HEK293 (cell line): ENCODE measurements around the gene EBP.

Experiments
- CTCF ChIP-seq: fragments of 450-650 bp; formaldehyde crosslinking; IDR thresholded peaks from 2 replicates; pipeline ENCODE4 v1.5.1; 2016; ENCODE audit warnings: missing biosample characterization, missing genetic modification characterization
- PBX3 ChIP-seq: sonication (generic); formaldehyde crosslinking; IDR thresholded peaks from 2 replicates; pipeline ENCODE4 v1.8.1; 2022; ENCODE audit warnings: mild to moderate bottlenecking, moderate library complexity, missing genetic modification reagents
- YY1 ChIP-seq: fragments of 450-650 bp; formaldehyde crosslinking; IDR thresholded peaks from 2 replicates; pipeline ENCODE4 v1.5.1; 2018; ENCODE audit warnings: missing biosample characterization, missing genetic modification characterization
- ZNF274 ChIP-seq, 2 experiments: fragments of 200-500 bp in 1 of 2; fragments of 450-650 bp in 1 of 2; sonication (Bioruptor generic) in 1 of 2; formaldehyde crosslinking in 1 of 2; IDR thresholded peaks; 2 replicates each; pipeline versions ENCODE4 v1.5.1 to v1.6.1; 2014 to 2016; ENCODE audit warnings: borderline replicate concordance in 1 of 2, inconsistent platforms in 1 of 2, low read length in 1 of 2, missing biosample characterization in 1 of 2, missing genetic modification characterization in 1 of 2
- ZNF707 ChIP-seq: fragments of 450-650 bp; formaldehyde crosslinking; IDR thresholded peaks from 2 replicates; pipeline ENCODE4 v1.5.1; 2016; ENCODE audit warnings: missing biosample characterization, missing genetic modification characterization

GRCh38 chrX:48560681-48561080 lies 39.1 kb downstream of the EBP start:
- TF ChIP-seq YY1 (tag by site-specific recombination): no peak
- TF ChIP-seq CTCF (tag by site-specific recombination): no peak
- TF ChIP-seq ZNF274 (IDR thresholded peaks at IDR 0.05; ENCODE audit: low read length): no peak
- TF ChIP-seq ZNF274 (tag by site-specific recombination; IDR thresholded peaks at IDR 0.05; ENCODE audit: borderline replicate concordance): no peak
- TF ChIP-seq PBX3 (CRISPR knock-in tag): no peak
- no peak for TF ChIP-seq ZNF707
